CD14-positive monocyte (primary cell): ENCODE measurements around the gene EPS8L1. TPM values are rescaled to one million over a fixed set of nuclear protein-coding genes. Genes with fewer than 3 reads are reported as not detected.

Experiments used
- DNase-seq, 3 donors: peaks; one replicate each; pipeline ENCODE4 v3.0.0-alpha.2; 2011 to 2022
- H2AFZ ChIP-seq: 2 replicates; pipeline ENCODE4 v1.6.0; 2012; ENCODE audit warnings: mild to moderate bottlenecking, low read depth, low read length, inconsistent platforms; ENCODE audit not compliant: insufficient read depth, poor library complexity, severe bottlenecking
- H3K27ac ChIP-seq, 2 donors: 1 replicate in 1 of 2; 2 replicates in 1 of 2; pipeline ENCODE4 v1.5.1; 2012 to 2013; ENCODE audit warnings: low read length in 2 of 2, control low read depth in 1 of 2, inconsistent platforms in 1 of 2, low read depth in 1 of 2, mild to moderate bottlenecking in 1 of 2
- H3K27me3 ChIP-seq, 2 donors: one replicate each; pipeline versions ENCODE4 v1.6.0 to v1.6.1; 2011 to 2013; ENCODE audit warnings: low read length in 2 of 2; ENCODE audit not compliant: control insufficient read depth in 2 of 2, insufficient read depth in 2 of 2
- H3K36me3 ChIP-seq, 2 donors: replicated peaks in 1 of 2; 1 replicate in 1 of 2; 2 replicates in 1 of 2; pipeline versions ENCODE4 v1.5.1 to v1.6.1; 2012 to 2013; ENCODE audit warnings: low read length in 2 of 2, control low read depth in 1 of 2, inconsistent platforms in 1 of 2, mild to moderate bottlenecking in 1 of 2; ENCODE audit not compliant: insufficient read depth in 2 of 2, control insufficient read depth in 1 of 2
- H3K4me1 ChIP-seq, 2 donors: 1 replicate in 1 of 2; 2 replicates in 1 of 2; pipeline versions ENCODE4 v1.5.1 to v1.6.1; 2012 to 2013; ENCODE audit warnings: low read length in 2 of 2, control low read depth in 1 of 2, inconsistent platforms in 1 of 2, mild to moderate bottlenecking in 1 of 2, moderate library complexity in 1 of 2; ENCODE audit not compliant: insufficient read depth in 2 of 2, control insufficient read depth in 1 of 2
- H3K4me2 ChIP-seq: replicated peaks from 2 replicates; pipeline ENCODE3; 2012; ENCODE audit warnings: low read length, moderate library complexity, mild to moderate bottlenecking; ENCODE audit not compliant: poor library complexity, severe bottlenecking; ENCODE audit errors: extremely low read depth
- H3K4me3 ChIP-seq, 3 experiments: fragments of 200-600 bp in 1 of 3; sonication (generic) in 1 of 3; replicated peaks in 1 of 3; 1 replicate in 2 of 3; 2 replicates in 1 of 3; pipeline ENCODE4 v1.5.1; 2011 to 2013; ENCODE audit warnings: low read length in 3 of 3, mild to moderate bottlenecking in 3 of 3, control low read depth in 2 of 3, low read depth in 2 of 3, inconsistent platforms in 1 of 3, moderate library complexity in 1 of 3
- H3K79me2 ChIP-seq: 2 replicates; pipeline ENCODE4 v1.6.0; 2012; ENCODE audit warnings: mild to moderate bottlenecking, control low read depth, inconsistent platforms, low read length, moderate library complexity; ENCODE audit not compliant: insufficient read depth
- H3K9ac ChIP-seq: 2 replicates; pipeline ENCODE4 v1.6.0; 2017; ENCODE audit warnings: low read length, mild to moderate bottlenecking; ENCODE audit not compliant: insufficient read depth, poor library complexity, severe bottlenecking
- H3K9me3 ChIP-seq, 2 donors: replicated peaks in 1 of 2; 1 replicate in 1 of 2; 2 replicates in 1 of 2; pipeline versions ENCODE4 v1.5.1 to v1.6.1; 2012 to 2013; ENCODE audit warnings: low read length in 2 of 2, control low read depth in 1 of 2; ENCODE audit not compliant: control insufficient read depth in 1 of 2, insufficient read depth in 1 of 2
- H4K20me1 ChIP-seq: 2 replicates; pipeline ENCODE4 v1.6.0; 2012; ENCODE audit warnings: mild to moderate bottlenecking, low read length, control low read depth, moderate library complexity; ENCODE audit not compliant: insufficient read depth
- H3K27ac Mint-ChIP-seq, 7 donors: one replicate each; pipeline ENCODE4 v1.8.0; 2020; ENCODE audit warnings: mild to moderate bottlenecking in 7 of 7, mixed read lengths in 7 of 7, moderate library complexity in 6 of 7, inconsistent platforms in 2 of 7
- H3K27me3 Mint-ChIP-seq, 3 donors: one replicate each; pipeline ENCODE4 v1.8.0; 2021 to 2022; ENCODE audit warnings: low read depth in 3 of 3, mild to moderate bottlenecking in 3 of 3, mixed read lengths in 3 of 3, moderate library complexity in 3 of 3, inconsistent platforms in 1 of 3
- H3K36me3 Mint-ChIP-seq, 2 donors: one replicate each; pipeline ENCODE4 v1.8.0; 2020; ENCODE audit warnings: mixed read lengths in 2 of 2, inconsistent platforms in 1 of 2, mild to moderate bottlenecking in 1 of 2
- H3K4me1 Mint-ChIP-seq: one replicate; pipeline ENCODE4 v1.8.0; 2020; ENCODE audit warnings: mild to moderate bottlenecking, mixed read lengths
- H3K4me3 Mint-ChIP-seq, 2 donors: one replicate each; pipeline ENCODE4 v1.8.0; 2020; ENCODE audit warnings: mild to moderate bottlenecking in 2 of 2, mixed read lengths in 2 of 2, moderate library complexity in 1 of 2
- H3K9me3 Mint-ChIP-seq, 7 donors: one replicate each; pipeline ENCODE4 v1.8.0; 2020 to 2022; ENCODE audit warnings: mixed read lengths in 7 of 7, mild to moderate bottlenecking in 6 of 7, moderate library complexity in 6 of 7, inconsistent platforms in 2 of 7
- CTCF ChIP-seq: fragments of 200-600 bp; IDR thresholded peaks from one replicate; pipeline ENCODE4 v1.8.0; 2022; ENCODE audit warnings: antibody characterized with exemption, mild to moderate bottlenecking
- WGBS: methylation state at CpG from one replicate; pipeline ENCODE4 v1.1.5; 2013; ENCODE audit warnings: missing lambda C conversion rate; ENCODE audit not compliant: insufficient coverage; 5-methylcytosine and 5-hydroxymethylcytosine counted together
- intact Hi-C, 2 donors: fragments of 100-400 bp; cut with micrococcal nuclease; formaldehyde crosslinking; loops; one replicate each; pipeline versions ENCODE4 v1.15.0 to v1.15.1; 2023
- polyA plus RNA-seq, 3 donors: library from polyadenylated mRNA; depleted of rRNA in 1 of 3; unstranded in 2 of 3; stranded (reverse) in 1 of 3; fragments of 300-500 nt in 2 of 3; fragments of >200 nt in 1 of 3; fragmentation: Illumina TruSeq in 2 of 3; gene quantifications; 1 replicate in 2 of 3; 2 replicates in 1 of 3; pipeline ENCODE4 v1.2.3, GENCODE V29; 2012 to 2021

EPS8L1 gene
- polyA plus RNA-seq, 3 donors = 1.5 to 5.0 (median 1.8) TPM

GRCh38 chr19:55050749-55051532 lies 24.7 kb upstream of the EPS8L1 start:
- Histone ChIP-seq H3K27me3 (no peaks in the 10 kb centered on the region), H3K36me3 (peaks cover 59 to 71% of the 10 kb centered on the region in 2 donors), H4K20me1 (no peaks in the 10 kb centered on the region), H2AFZ (no peak overlapping the region), H3K4me2 (no peak overlapping the region), H3K27ac (no peak overlapping the region), H3K4me1 (no peaks in the 10 kb centered on the region), H3K9me3 (no peaks in the 10 kb centered on the region), H3K4me3 (no peak overlapping the region), H3K79me2 (no peaks in the 10 kb centered on the region), H3K9ac (no peak overlapping the region)
- 96% methylated on average over 20 of the region's 25 CpGs for WGBS
- H3K4me1 Mint-ChIP-seq = no peaks in the 10 kb centered on the region
- peaks cover 0 to 3% (median 0%) of the 10 kb centered on the region in 7 donors for H3K9me3 Mint-ChIP-seq
- H3K4me3 Mint-ChIP-seq = no peak overlapping the region
- peak overlapping the region in 1 of 7 donors; percentile 75 for H3K27ac Mint-ChIP-seq
- TF ChIP-seq CTCF = no peak
- intact Hi-C loops = no loop called here
- H3K27me3 Mint-ChIP-seq = peaks cover 0 to 3% (median 0%) of the 10 kb centered on the region in 3 donors
- peaks cover 58 to 93% of the 10 kb centered on the region in 2 donors for H3K36me3 Mint-ChIP-seq
- DNase-seq = no peak

- WGBS = 98% methylated on average over 6 of the region's 7 CpGs
- H3K27me3 Mint-ChIP-seq = peaks cover 0 to 2% (median 0%) of the 10 kb centered on the region in 3 donors
- H3K4me2 ChIP-seq = no peak overlapping the region
- no peak overlapping the region for H3K9ac ChIP-seq
- H3K4me1 Mint-ChIP-seq = no peaks in the 10 kb centered on the region
- no peak overlapping the region for H3K4me3 ChIP-seq
- no peak overlapping the region for H3K4me3 Mint-ChIP-seq
- no peak overlapping the region for H3K27ac ChIP-seq
- no peaks in the 10 kb centered on the region for H3K79me2 ChIP-seq
- H4K20me1 ChIP-seq = no peaks in the 10 kb centered on the region
- H3K4me1 ChIP-seq = no peaks in the 10 kb centered on the region
- intact Hi-C loops = no loop called here
- H3K36me3 Mint-ChIP-seq = peaks cover 52 to 93% of the 10 kb centered on the region in 2 donors
- peaks cover 0 to 3% (median 2%) of the 10 kb centered on the region in 7 donors for H3K9me3 Mint-ChIP-seq
- H3K9me3 ChIP-seq = no peaks in the 10 kb centered on the region
- no peak for DNase-seq
- no peak for TF ChIP-seq CTCF
- H3K36me3 ChIP-seq = peaks cover 47 to 68% of the 10 kb centered on the region in 2 donors
- no peak overlapping the region for H2AFZ ChIP-seq
- H3K27ac Mint-ChIP-seq = no peak overlapping the region
- H3K27me3 ChIP-seq = no peaks in the 10 kb centered on the region
These were observed 21.9 kb upstream of the EPS8L1 start for GRCh38 chr19:55053735-55054134.
